Pancreas (tissue), 10 donors: ENCODE measurements around the gene TM9SF4. TPM values are rescaled to one million over a fixed set of nuclear protein-coding genes. Genes with fewer than 3 reads are reported as not detected.
"Not testable (repeated sequence)": the region's sequence is repeated elsewhere in the genome, so short reads cannot be mapped to it uniquely, and the experiment has no call there.

Experiments used
- ATAC-seq, 4 donors: fragments of 200-7000 bp; cut with Tn5 transposase; one replicate each; pipeline versions ENCODE4 v1.8.0 to v1.9.1; 2020; ENCODE audit warnings: mild to moderate bottlenecking in 4 of 4, moderate library complexity in 4 of 4
- DNase-seq, 6 donors: peaks; one replicate each; pipeline ENCODE4 v3.0.0-alpha.2; 2020
- FAIRE-seq: peaks from 2 replicates; lab custom pipeline; 2012; peaks lifted over from hg19 to GRCh38; lab: Jason Lieb, UNC
- H3K27ac ChIP-seq, 4 donors: fragments of 200-600 bp; sonication (generic); 1 replicate in 3 of 4; 2 replicates in 1 of 4; pipeline versions ENCODE4 v1.5.0 to v1.8.0; 2020
- H3K27me3 ChIP-seq, 4 donors: fragments of 200-600 bp; one replicate each; pipeline ENCODE4 v1.8.0; 2021
- H3K36me3 ChIP-seq, 3 donors: fragments of 200-600 bp; sonication (generic) in 1 of 3; one replicate each; pipeline versions ENCODE4 v1.5.0 to v1.8.0; 2020 to 2021
- H3K4me1 ChIP-seq, 3 donors: fragments of 200-600 bp; one replicate each; pipeline ENCODE4 v1.8.0; 2021
- H3K4me3 ChIP-seq, 4 donors: fragments of 200-600 bp; sonication (generic) in 2 of 4; one replicate each; pipeline versions ENCODE4 v1.5.0 to v1.8.0; 2020 to 2021
- H3K9me3 ChIP-seq, 4 donors: fragments of 200-600 bp; one replicate each; pipeline ENCODE4 v1.8.0; 2021
- WGBS, 2 donors: extraction: QIAGEN DNeasy Blood & Tissue Kit; methylation state at CpG; one replicate each; pipeline ENCODE4 v1.1.7; 2013; 5-methylcytosine and 5-hydroxymethylcytosine counted together
- intact Hi-C, 3 donors: fragments of 100-400 bp; cut with DNase I; formaldehyde crosslinking; loops; one replicate each; pipeline versions ENCODE4 v1.11.1 to v1.14.2; 2022
- polyA plus RNA-seq, 2 donors: library from polyadenylated mRNA; stranded (reverse); fragments of 200-250 nt; gene quantifications; one replicate each; pipeline ENCODE4 v1.2.3, GENCODE V29; 2013
- total RNA-seq, 6 donors: library from RNA; stranded (reverse); fragmentation: NEBNext Ultra II Directional in 4 of 6; extraction: Animal tissue kit (Norgen Biotek cat#: 25700) in 4 of 6; gene quantifications; one replicate each; pipeline versions ENCODE4 v1.2.1 to v1.2.4, GENCODE V29; 2021 to 2023
- TF ChIP-seq, protein P1 (sequence below), 4 donors: fragments of 200-600 bp; sonication (generic) in 3 of 4; IDR thresholded peaks; one replicate each; pipeline versions ENCODE4 v1.5.0 to v1.8.0; 2021; ENCODE audit warnings: antibody characterized with exemption in 4 of 4
- donor health status: healthy with polysubstance abuse.
- donor health status: DM: no; HTN: no; CAD: no; lungs with moderate emphysema.
- donor health status: DM: no; HTN: no; CAD: no.
- donor health status: control.
- donor health status: control.
- donor health status: Bipolar disorder and iron deficiency.
- donor health status: DM: yes; HTN: yes; CAD: no.
- donor health status: DM: no; HTN: no; CAD: no.
- donor health status: DM: no; HTN: no; CAD: no.
- donor health status: DM: yes; HTN: yes; CAD: no.

The TM9SF4 gene
- total and polyA plus RNA-seq, 8 donors = 12.7 to 30.2 (median 20.9) TPM

GRCh38 chr20:32167552-32167951 lies 58.0 kb downstream of the TM9SF4 start:
- no peaks in the 10 kb centered on the region for H3K9me3 ChIP-seq
- WGBS, 2 donors = 94 to 95% methylated on average over 4 of the region's 4 CpGs
- H3K27me3 ChIP-seq = no peaks in the 10 kb centered on the region
- no peaks in the 10 kb centered on the region for H3K4me1 ChIP-seq
- ATAC-seq (no peak), DNase-seq (peak in 1 of 6 donors; percentile 33), FAIRE-seq (no peak)
- no peak overlapping the region for H3K4me3 ChIP-seq
- H3K36me3 ChIP-seq = peaks cover 0 to 19% (median 3%) of the 10 kb centered on the region in 3 donors
- H3K27ac ChIP-seq = no peak overlapping the region
- intact Hi-C loops = no loop called here
- TF ChIP-seq, protein P1, sequence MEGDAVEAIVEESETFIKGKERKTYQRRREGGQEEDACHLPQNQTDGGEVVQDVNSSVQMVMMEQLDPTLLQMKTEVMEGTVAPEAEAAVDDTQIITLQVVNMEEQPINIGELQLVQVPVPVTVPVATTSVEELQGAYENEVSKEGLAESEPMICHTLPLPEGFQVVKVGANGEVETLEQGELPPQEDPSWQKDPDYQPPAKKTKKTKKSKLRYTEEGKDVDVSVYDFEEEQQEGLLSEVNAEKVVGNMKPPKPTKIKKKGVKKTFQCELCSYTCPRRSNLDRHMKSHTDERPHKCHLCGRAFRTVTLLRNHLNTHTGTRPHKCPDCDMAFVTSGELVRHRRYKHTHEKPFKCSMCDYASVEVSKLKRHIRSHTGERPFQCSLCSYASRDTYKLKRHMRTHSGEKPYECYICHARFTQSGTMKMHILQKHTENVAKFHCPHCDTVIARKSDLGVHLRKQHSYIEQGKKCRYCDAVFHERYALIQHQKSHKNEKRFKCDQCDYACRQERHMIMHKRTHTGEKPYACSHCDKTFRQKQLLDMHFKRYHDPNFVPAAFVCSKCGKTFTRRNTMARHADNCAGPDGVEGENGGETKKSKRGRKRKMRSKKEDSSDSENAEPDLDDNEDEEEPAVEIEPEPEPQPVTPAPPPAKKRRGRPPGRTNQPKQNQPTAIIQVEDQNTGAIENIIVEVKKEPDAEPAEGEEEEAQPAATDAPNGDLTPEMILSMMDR (IDR thresholded peaks at IDR 0.05) = no peak

- H3K36me3 ChIP-seq = peaks cover 0 to 15% (median 3%) of the 10 kb centered on the region in 3 donors
- no peaks in the 10 kb centered on the region for H3K9me3 ChIP-seq
- H3K4me1 ChIP-seq = no peaks in the 10 kb centered on the region
- TF ChIP-seq, protein P1 (IDR thresholded peaks at IDR 0.05) = no peak
- DNase-seq (peak in 1 of 6 donors; percentile 6), FAIRE-seq (no peak), ATAC-seq (peak in 3 of 4 donors; percentile 12 to 40 (median 36))
- no peak overlapping the region for H3K27ac ChIP-seq
- H3K27me3 ChIP-seq = no peaks in the 10 kb centered on the region
- 74 to 83% methylated on average over 2 of the region's 2 CpGs for WGBS, 2 donors
- H3K4me3 ChIP-seq = no peak overlapping the region
- intact Hi-C loops = no loop called here
Measured at GRCh38 chr20:32168184-32168910, 58.8 kb downstream of the TM9SF4 start.

GRCh38 chr20:32177696-32178095 lies 68.2 kb downstream of the TM9SF4 start:
- ATAC-seq, H3K9me3 ChIP-seq: not testable (repeated sequence)

GRCh38 chr20:32179515-32179914 lies 70.0 kb downstream of the TM9SF4 start:
- WGBS, 2 donors = 90 to 94% methylated on average over 2 of the region's 2 CpGs

More at GRCh38 chr20:32177696-32178095, 68.2 kb downstream of the TM9SF4 start:
- FAIRE-seq, intact Hi-C loops, H3K27me3 ChIP-seq, H3K36me3 ChIP-seq, H3K4me3 ChIP-seq, H3K4me1 ChIP-seq, H3K27ac ChIP-seq: not testable (repeated sequence)
- DNase-seq = peak in 1 of 6 donors; percentile 11
- 94 to 97% methylated on average over 7 of the region's 7 CpGs for WGBS, 2 donors

DNA sequence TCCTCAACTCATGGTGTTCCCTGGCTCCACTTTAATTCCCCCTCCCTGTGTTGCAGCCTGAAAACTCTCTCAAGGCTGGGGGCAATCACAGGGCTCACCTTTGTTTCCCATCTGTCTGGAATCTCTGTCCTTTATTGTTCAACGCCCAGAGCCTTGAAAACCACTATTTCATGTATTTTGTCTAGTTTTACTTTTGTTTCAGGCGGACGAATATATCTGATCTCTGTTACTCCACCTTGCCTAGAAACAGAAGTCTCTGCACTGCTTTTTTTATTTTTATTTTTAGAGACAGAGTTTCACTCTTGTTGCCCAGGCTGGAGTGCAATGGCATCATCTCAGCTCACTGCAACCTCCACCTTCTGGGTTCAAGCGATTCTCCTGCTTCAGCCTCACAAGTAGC lies 70.4 kb downstream of the TM9SF4 start:
- no peak for ATAC-seq

More at GRCh38 chr20:32179515-32179914, 70.0 kb downstream of the TM9SF4 start:
- Histone ChIP-seq H3K9me3 (no peaks in the 10 kb centered on the region), H3K4me1 (no peaks in the 10 kb centered on the region), H3K27ac (no peak overlapping the region), H3K4me3 (no peak overlapping the region), H3K27me3 (no peaks in the 10 kb centered on the region), H3K36me3 (no peaks in the 10 kb centered on the region)
- intact Hi-C loops = no loop called here
- DNase-seq = peak in 1 of 6 donors; percentile 13
- FAIRE-seq = no peak
- TF ChIP-seq, protein P1 (IDR thresholded peaks at IDR 0.05) = no peak
- ATAC-seq = no peak

More for the DNA sequence above, 70.4 kb downstream of the TM9SF4 start:
- TF ChIP-seq, protein P1 (IDR thresholded peaks at IDR 0.05) = no peak
- WGBS, 2 donors = 92 to 93% methylated on average over 4 of the region's 4 CpGs
- DNase-seq (no peak), FAIRE-seq (no peak)
- Histone ChIP-seq H3K27me3 (no peaks in the 10 kb centered on the region), H3K36me3 (no peaks in the 10 kb centered on the region), H3K9me3 (no peaks in the 10 kb centered on the region), H3K27ac (no peak overlapping the region), H3K4me1 (no peaks in the 10 kb centered on the region), H3K4me3 (no peak overlapping the region)
- intact Hi-C loops = no loop called here
